Left ventricle myocardium inferior (tissue), 1 donor: ENCODE measurements around the gene PDS5B. TPM values are rescaled to one million over a fixed set of nuclear protein-coding genes. Genes with fewer than 3 reads are reported as not detected.
A peak's percentile ranks its signal among the peaks of the same experiment; 100 is the strongest.

Experiments
- DNase-seq: peaks from one replicate; pipeline ENCODE4 v3.0.0-alpha.2; 2020
- H3K27ac ChIP-seq: fragments of 200-600 bp; replicated peaks from 2 replicates; pipeline ENCODE4 v1.8.0; 2021
- H3K27me3 ChIP-seq: fragments of 200-600 bp; 2 replicates; pipeline ENCODE4 v1.8.0; 2021; ENCODE audit warnings: low read depth
- H3K36me3 ChIP-seq: fragments of 200-600 bp; 2 replicates; pipeline ENCODE4 v1.8.0; 2021
- H3K4me1 ChIP-seq: fragments of 200-600 bp; 2 replicates; pipeline ENCODE4 v1.8.0; 2021
- H3K4me3 ChIP-seq: fragments of 200-600 bp; 2 replicates; pipeline ENCODE4 v1.8.0; 2021; ENCODE audit warnings: mild to moderate bottlenecking, moderate library complexity
- H3K9me3 ChIP-seq: fragments of 200-600 bp; replicated peaks from 2 replicates; pipeline ENCODE4 v1.8.0; 2021
- CTCF ChIP-seq: fragments of 200-600 bp; IDR thresholded peaks from 2 replicates; pipeline ENCODE4 v1.8.0; 2021; ENCODE audit warnings: antibody characterized with exemption, mild to moderate bottlenecking, borderline replicate concordance
- intact Hi-C: fragments of 100-400 bp; cut with micrococcal nuclease; formaldehyde crosslinking; loops from one replicate; pipeline ENCODE4 v1.11.0; 2022
- long read RNA-seq: library from polyadenylated mRNA; unstranded; transcript quantifications from one replicate; pipeline ENCODE4 v2.0.0, GENCODE V29; 2021
- total RNA-seq: library from RNA; stranded (reverse); fragmentation: NEBNext Ultra II Directional; extraction: Animal tissue kit (Norgen Biotek cat#: 25700); gene quantifications from one replicate; pipeline ENCODE4 v1.2.1, GENCODE V29; 2021
- donor health status: DM: no; HTN: yes; CAD: no; lungs with severe emphysema.

Gene PDS5B
- 20.4 TPM for total RNA-seq
- long read RNA-seq, partial matches to known transcripts: 0 of 1 reads
- long read RNA-seq, other reads (novel, unspliced or antisense): 1 of 1 reads

DNA sequence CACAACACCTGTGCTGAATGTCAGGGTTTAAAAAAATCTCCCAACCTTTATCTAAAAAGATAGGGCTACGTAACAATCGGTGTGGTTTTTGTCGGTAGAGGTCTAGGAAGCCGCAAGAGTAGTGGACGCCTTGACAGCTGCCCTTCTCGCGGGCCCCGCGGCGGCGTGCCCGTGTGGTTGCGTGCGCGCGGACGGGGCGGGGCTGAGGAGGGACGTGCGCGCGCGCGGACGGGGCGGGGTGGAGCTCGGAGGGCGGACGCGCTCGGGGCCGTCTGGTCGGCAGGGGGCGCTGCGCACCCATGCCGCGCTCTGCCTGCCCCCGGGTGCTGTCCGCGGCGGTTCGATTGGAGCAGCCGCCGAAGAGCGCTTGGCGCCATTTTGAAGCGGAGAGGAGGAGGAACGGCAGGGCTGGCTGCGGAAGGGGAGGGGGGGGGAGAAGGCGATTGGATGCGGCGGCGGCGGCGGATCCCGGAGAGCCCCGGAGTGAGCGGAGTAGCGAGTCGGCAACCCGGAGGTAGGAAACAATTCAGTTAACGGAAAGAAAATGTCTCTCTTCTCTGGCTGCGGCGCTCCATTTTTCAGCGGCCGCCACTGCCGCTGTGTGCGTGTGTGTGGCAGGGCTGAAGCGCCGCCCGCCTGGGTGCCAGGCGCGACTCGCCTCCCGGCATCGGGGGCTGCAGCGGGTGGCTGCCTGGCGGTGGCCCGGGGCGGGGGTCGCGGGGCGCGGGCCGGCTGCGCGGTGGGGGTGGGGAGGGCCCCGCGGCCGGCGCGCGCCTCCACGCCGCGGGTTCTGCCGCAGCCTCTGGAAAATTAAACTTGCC lies at the start of gene PDS5B:
PDS5B (plus strand) TSS at position 373 of the 821 bp plus-strand sequence. CDS start 62,321 bp downstream, outside the sequence.
- no peaks in the 10 kb centered on the region for H3K36me3 ChIP-seq

DNA sequence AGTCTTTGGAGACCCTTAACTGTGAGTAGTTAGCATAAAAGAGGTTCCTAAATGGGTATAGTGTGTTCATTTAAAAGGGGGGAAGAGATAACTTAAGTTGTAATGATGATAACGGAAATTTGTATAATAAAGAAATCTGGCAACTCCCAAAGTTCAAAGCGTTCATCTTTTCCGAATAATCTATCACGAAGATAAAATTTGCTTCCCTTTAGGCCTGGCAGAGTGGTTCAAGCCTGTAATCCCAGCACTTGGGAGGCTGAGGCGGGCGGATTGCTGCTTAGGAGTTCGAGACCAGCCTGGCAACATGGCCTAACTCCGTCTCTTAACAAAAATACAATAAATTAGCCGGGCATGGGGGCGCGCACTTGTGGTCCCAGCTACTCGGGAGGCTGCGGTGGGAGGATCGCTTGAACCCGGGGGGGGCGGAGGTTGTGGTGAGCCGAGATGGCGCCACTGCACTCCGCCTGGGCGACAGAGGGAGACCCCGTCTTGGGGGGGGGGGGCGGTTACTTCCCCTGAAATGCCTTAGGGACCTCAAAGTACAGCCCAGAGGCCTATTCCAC lies 48.6 kb upstream of the PDS5B start:
- intact Hi-C loops: loop anchor here (10.0 kb wide), 1 partner anchor 113 kb away; the partner anchor contains the start of gene N4BP2L1

More for the DNA sequence above, at the start of gene PDS5B:
- peak within 1 kb of the TSS; percentile 73 for H3K4me3 ChIP-seq
- peak within 1 kb of the TSS; percentile 90 for H3K27ac ChIP-seq
- DNase-seq: peak; percentile 94
- intact Hi-C loops: loop anchor here (5.0 kb wide), 1 partner anchor 51 kb away; no protein-coding TSS in a partner anchor
- no peaks in the 10 kb centered on the region for H3K9me3 ChIP-seq
- peaks cover 47% of the 10 kb centered on the region for H3K4me1 ChIP-seq
- no peaks in the 10 kb centered on the region for H3K27me3 ChIP-seq
- TF ChIP-seq CTCF: peak; percentile 95

GRCh38 chr13:32538143-32538620 lies 48.1 kb upstream of the PDS5B start:
- Histone ChIP-seq H3K36me3 (peaks cover 25% of the 10 kb centered on the region), H3K9me3 (no peaks in the 10 kb centered on the region), H3K4me3 (peak overlapping the region; percentile 80), H3K4me1 (peaks cover 60% of the 10 kb centered on the region), H3K27me3 (no peaks in the 10 kb centered on the region), H3K27ac (peak overlapping the region; percentile 95)
- TF ChIP-seq CTCF: no peak
- peak; percentile 18 for DNase-seq
- intact Hi-C loops: loop anchor here (10.0 kb wide), 1 partner anchor 113 kb away; the partner anchor contains the start of gene N4BP2L1

More for the DNA sequence above, 48.6 kb upstream of the PDS5B start:
- no peaks in the 10 kb centered on the region for H3K27me3 ChIP-seq
- DNase-seq: peak; percentile 33
- H3K9me3 ChIP-seq: no peaks in the 10 kb centered on the region
- H3K36me3 ChIP-seq: peaks cover 25% of the 10 kb centered on the region
- no peak for TF ChIP-seq CTCF
- peak overlapping the region; percentile 95 for H3K27ac ChIP-seq
- peaks cover 65% of the 10 kb centered on the region for H3K4me1 ChIP-seq
- peak overlapping the region; percentile 80 for H3K4me3 ChIP-seq

DNA sequence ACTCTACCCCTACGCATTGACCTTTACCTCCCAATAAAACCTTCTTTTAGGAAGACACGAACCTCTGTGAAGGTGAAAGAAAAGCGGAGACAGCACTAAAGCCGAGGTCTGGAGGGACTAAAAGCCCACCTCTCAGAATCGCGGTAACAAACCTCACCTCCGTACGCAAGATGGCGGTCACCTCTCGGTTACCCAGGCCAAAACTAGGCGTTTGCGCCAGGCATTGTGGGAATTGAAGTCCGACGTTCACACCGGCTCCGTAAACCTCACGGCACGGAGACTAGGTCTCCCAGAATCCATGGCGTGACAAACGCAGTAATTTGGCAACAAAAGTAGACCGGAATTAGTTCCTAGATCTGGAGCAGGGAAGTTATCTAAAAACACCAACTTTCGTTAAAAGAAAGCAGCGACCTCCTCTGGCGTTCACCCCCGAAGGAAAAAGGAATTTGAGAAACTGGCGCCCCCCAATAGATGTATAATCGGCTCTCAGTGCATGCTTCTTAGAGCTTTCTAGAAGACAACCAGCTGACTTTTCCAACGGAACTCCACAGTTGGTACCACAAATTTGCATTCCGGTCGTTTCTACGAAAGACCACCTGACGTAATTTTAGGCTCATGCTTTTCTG lies 47.5 kb upstream of the PDS5B start, which contains the start of gene N4BP2L2:
N4BP2L2 (minus strand) TSS at position 175 of the 626 bp plus-strand sequence. CDS start 1,768 bp downstream, outside the sequence.
- intact Hi-C loops: loop anchor here (10.0 kb wide), 1 partner anchor 114 kb away; the partner anchor contains the start of gene N4BP2L1
- Histone ChIP-seq H3K27me3 (no peaks in the 10 kb centered on the region), H3K36me3 (peaks cover 23% of the 10 kb centered on the region), H3K4me1 (peaks cover 54% of the 10 kb centered on the region), H3K9me3 (no peaks in the 10 kb centered on the region), H3K27ac (peak within 1 kb of the TSS; percentile 95), H3K4me3 (peak within 1 kb of the TSS; percentile 80)
- peak; percentile 90 for DNase-seq
- TF ChIP-seq CTCF: peak; percentile 53

DNA sequence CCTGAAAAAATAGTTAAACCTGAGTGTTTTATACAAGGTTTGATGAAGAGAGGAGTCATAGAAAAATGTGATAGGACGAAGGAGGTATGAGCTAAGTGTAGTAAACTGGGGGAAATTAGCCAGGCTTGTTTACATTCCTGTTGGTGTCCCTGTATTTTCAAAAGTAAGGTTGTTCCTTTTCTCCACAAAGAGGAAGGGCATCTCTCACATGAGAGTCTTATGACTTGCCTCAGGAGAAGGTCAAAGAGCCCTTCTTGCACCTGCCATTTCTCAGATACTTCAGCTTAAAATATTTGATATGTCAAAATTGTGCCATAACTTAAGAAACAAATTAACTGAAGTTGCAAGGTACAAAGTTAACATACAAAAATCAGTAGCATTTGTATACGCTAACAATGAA lies 44.0 kb upstream of the PDS5B start:
- H3K4me3 ChIP-seq: no peak overlapping the region
- H3K27ac ChIP-seq: no peak overlapping the region
- intact Hi-C loops: no loop called here
- no peak for DNase-seq
- H3K27me3 ChIP-seq: no peaks in the 10 kb centered on the region
- H3K36me3 ChIP-seq: no peaks in the 10 kb centered on the region
- no peak for TF ChIP-seq CTCF
- H3K4me1 ChIP-seq: peaks cover 19% of the 10 kb centered on the region
- H3K9me3 ChIP-seq: no peaks in the 10 kb centered on the region
